Measurements from ENCODE around the gene TOMM6.
"Not testable (repeated sequence)": the region's sequence is repeated elsewhere in the genome, so short reads cannot be mapped to it uniquely, and the experiment has no call there.

Gene TOMM6

DNA sequence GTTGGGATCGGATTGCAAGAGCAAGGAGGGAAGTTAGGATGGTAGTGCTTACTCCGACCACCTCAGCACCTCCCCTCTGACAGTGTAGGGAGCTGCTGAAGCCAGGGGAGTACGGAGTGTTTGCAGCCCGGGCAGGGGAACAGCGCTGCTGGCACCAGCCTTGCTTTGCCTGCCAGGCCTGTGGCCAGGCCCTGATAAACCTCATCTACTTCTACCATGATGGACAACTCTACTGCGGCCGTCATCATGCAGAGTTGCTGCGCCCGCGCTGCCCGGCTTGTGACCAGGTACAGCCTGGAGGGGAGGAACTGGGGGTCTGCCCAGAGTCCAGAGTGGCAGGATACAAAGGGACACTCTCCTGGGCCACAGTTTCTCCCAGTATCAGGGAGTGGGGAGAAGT, 2.2 kb upstream of the TOMM6 start:
- DNase-seq (ENCODE audit: low read depth, low spot score) = no peak

DNA sequence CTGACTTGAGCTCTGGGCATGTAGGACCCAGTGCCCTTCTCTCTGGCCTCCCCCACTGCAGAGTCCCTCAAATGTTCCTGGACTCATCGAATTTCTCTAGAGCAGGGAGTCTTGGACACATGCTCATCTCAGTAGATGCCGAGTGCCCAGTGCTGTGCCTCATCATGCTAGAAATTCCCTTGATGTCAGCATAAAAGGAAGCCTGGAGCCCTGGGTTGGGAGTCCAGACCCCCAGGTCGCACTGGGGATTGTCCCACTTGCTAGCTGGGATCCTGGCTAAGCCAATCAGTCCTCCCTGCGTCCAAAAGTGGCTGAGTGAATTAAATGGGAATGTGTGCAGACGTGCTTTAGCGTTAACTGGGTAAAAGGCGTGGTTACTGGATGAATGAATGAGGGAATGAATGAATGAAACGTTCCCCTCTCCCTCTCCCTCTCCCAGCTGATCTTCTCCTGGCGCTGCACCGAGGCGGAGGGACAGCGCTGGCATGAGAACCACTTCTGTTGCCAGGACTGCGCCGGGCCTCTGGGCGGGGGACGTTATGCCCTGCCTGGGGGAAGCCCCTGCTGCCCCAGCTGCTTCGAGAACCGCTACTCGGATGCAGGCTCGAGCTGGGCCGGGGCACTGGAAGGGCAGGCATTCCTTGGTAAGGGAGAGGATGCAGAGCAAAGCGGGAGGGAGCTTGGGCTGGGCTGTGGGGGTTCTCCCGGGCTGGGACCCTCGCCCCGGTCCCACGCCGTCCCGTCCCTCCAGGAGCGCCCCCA, 1.6 kb upstream of the TOMM6 start:
- DNase-seq (ENCODE audit: low read depth, low spot score) = no peak

DNA sequence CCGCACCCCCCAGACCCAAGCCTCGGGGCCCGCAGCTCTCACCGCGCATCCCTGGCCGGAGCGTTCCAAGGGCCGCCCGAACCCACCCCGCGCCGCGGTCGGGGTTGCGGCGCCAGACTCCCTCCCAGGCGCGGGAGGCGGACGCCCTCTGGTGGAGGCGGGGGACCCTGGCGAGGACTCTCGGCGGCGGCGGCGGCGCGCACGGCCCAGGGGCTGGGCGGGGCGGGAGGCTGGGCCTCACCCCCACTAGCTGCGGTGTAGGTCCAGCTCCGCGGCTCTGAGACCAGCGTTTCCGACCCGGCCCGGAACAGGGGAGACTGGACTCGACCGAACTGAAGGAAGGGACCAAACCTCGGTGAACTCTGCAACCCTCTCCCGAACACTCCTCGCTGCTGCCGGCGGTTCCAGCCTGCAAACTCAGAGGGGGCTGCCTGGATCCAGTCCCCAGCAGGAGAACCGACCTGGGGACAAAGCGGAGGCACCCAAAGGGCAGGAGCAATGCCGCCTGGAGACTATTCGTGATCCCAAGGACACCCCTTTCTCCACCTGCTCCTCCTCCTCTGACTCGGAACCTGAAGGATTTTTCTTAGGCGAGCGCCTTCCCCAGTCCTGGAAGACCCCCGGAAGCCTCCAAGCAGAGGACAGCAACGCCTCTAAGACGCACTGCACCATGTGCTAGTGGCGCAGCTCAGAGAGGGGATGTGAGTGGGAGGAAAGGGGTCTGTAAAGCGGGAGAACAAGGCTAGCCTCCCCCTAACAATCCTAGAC, 859 bp upstream of the TOMM6 start:
- no peak for DNase-seq (ENCODE audit: low read depth, low spot score)

DNA sequence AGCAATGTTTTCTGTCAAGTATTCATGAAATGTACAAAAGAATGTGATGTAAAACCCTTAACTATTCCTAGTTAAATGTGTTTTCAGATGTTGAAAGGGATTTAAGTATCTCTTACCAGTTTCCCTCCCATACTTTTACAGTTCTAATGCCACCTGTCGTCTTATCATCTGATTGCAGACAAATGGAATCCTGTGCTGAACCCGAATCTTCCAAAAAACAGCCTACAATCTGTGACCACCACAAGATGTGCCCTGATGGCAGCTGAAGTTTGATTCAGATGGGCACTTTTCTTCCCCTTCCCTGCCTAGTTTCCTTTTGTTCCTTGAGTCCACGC, 1.9 kb downstream of the TOMM6 start:
- no peak for DNase-seq (ENCODE audit: low read depth, low spot score)

DNA sequence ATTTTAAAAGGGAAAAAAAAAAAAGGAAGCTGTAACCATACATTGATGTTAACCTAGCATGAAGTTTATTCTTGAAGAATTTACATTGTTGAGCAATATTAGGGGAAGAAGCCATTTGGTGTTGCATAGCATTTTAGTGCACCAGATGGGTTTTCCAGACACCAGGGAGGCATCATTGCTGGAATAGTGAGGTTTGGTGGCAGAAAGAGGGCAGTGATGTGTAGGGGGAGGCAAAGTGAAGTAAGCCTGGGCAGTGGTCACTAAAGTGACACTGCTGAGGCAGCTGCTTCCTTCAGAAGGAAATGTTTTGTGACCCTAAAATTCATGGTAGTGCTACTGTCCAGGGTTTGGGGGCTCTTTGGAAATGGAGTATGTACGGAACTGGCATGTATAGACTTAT, 2.6 kb downstream of the TOMM6 start:
- no peak for DNase-seq (ENCODE audit: low read depth, low spot score)

DNA sequence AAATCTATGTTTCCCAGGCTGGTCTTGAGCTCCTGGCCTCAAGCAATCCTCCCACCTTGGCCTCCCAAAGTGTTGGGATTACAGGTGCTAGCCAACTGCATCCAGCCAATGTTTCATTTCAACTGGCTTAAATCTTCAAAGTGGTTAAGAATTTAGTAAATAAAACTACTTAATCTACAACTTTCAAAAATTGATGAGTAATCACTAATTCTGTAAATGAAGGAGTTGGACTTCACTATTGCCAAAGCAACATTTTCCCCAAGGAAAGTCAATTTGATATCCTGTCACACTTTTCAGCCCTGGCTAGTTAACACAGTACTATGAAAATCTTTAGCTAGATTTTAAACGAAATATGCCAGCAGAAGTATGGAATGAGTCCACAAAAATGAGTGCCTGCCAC, 3.8 kb downstream of the TOMM6 start:
- DNase-seq (ENCODE audit: low read depth, low spot score) = no peak

DNA sequence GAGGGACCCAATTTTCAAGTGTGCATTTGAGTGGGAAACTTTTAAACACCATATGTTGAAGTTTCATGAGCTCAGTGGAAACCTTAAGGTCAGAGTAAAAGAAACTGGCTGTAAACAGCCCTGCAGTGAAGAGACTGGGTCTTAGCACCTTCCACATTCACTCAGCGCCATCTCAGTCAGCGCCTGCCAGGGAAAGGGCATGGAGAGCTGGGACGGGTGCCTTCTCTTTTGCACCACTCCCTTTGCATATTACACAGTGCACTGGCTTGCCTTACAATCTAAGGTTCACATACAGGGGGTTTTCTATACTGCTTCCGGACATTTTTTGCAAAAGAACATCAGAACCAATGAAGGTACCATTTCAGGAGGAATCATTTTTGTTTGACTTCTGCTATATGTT, 4.5 kb downstream of the TOMM6 start:
- DNase-seq (ENCODE audit: low read depth, low spot score) = no peak

DNA sequence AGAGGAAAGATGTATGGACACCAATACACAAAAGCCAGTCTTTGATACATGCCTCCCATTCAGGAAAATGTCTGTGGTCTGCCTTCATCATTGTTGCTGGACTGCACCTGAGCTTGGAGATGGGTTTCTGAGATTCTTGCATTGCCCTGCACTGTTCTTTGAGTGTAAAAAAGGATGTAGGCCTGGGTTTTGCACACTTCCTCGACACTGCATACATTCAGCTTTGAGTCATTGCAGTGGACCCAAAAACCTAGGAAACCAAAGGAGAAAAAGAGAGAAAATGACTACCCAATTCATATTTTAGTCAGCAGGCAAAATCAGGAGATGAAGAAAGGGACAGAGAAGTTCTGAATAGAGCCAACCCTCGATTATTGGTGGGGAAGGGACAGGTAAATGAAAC, 9.0 kb downstream of the TOMM6 start:
- DNase-seq (ENCODE audit: low read depth, low spot score) = no peak

DNA sequence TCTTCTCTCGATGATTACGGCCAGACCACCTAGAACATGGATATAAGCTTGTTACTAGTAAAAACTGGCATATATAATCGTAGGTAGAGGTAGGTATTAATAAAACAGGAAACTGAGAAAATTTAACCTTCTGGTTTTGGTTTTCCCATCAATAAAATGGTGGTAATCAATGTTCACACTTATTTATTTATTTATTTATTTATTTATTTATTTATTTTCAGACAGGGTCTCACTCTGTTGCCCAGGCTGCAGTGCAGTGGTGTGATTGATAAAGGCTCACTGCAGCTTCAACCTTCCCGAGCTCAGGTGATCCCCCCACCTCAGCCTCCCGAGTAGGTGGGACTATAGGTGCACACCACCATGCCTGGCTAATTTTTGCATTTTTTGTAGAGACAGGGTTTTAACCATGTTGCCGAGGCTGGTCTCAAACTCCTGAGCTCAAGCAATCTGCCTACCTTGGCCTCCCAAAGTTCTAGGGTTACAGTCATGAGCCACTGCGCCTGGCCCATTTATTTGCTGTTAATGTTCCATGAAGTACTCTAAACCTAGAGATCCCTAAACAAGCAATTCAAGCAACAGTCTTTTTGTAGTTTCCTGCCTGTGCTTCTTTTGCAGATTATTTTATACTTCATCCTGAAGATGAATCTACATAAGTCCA, 11.5 kb downstream of the TOMM6 start:
- no peak for DNase-seq (ENCODE audit: low read depth, low spot score)

DNA sequence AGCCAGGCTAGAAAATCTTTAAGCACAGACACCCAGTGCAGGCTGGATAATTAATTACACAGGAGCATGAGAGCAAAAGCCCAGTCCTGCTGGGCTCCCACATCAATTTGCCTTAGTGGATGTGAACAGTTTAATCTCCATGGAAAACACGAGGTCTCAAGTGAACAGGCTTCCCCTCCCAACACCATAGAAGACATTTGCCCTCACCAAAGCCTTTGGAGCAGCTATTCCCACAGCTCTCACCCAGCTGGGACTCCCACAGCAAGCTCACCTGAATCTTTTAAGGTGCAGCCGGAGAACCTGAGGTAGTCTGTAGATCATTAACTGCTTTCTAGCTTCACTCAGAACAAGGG, 12.0 kb downstream of the TOMM6 start:
- no peak for DNase-seq (ENCODE audit: low read depth, low spot score)

DNA sequence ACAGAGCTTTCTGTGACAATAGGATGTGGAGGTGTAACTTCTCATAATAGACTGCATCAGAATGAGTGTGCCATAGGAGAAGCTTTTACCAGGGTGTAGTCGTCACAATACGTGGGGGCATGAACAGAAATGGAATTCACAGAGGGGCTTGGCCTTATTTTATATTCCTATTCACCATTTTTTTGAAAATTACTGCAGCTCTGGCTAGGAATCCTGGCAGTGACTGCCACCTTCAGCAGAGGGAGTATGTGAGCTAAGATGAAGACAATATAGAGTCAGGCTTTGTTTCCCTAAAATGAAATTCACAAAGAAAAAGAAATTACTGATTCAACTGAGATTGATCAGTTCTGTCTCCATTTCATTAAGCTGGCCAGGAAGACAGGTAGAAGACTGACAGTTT, 13.9 kb downstream of the TOMM6 start:
- no peak for DNase-seq (ENCODE audit: low read depth, low spot score)

DNA sequence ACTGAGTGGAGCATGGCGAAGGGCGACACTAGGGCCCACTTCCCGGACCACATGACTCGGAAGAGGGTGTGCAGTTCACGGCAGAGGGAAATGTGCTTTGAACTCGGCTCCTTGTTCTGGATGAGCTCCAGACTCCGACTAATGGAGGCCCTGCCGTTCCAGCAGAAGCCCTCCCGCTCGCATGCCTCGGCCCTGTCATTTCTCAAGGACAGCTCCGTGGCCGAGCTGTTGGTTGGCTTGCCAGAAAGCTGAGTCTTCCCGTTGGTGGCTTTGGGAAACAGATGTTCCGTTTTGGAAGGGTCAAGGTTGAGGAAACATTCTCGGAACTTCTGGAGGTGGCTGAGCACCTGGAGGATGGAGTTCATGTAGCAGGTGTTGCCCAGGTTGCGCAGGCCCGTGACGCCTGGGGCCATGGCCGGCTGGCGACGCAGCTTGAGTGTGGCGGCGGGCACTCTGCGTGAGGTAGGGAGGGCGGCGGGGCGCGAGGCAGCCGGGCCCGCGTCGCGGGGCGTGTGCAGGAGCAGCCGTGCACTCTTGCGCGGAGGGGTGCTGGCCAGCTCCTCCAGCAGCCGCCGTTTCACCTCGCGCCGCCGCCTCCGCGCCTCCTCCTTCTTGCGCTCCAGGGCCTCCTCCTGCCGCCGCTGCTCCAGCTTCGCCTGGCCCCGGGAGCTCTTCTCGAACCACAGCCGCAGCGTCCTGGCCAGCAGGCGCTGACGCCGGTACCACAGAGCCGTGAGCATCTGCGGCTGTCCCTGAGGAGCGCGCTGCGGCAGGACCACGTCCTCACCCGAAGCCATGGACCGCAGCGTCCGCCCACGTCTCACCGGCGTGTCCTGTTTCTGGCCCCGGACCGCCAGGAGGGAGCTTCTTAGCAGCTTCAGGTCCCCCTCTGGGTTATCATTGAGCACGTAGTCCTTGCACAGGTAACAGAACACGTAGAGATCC, 18.6 kb downstream of the TOMM6 start:
- no peak for DNase-seq (ENCODE audit: low read depth, low spot score)

DNA sequence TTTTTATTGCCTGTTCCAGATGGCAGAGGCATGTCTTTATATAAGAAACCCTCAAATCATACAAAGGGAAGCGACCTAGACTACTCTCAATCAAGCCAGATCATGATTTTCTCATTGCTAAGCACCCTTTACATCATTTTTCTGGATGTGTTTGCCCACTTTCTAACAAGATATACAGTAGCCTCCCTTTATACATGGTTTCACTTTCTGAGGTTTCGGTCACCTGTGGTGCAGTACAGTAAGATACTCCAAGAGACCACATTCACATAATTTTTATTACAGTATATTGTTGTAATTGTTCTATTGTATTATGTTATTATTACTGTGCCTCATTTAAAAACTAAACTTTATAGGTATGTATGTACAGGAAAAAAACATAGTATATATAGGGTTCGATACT, 23.6 kb downstream of the TOMM6 start:
- no peak for DNase-seq (ENCODE audit: low read depth, low spot score)

DNA sequence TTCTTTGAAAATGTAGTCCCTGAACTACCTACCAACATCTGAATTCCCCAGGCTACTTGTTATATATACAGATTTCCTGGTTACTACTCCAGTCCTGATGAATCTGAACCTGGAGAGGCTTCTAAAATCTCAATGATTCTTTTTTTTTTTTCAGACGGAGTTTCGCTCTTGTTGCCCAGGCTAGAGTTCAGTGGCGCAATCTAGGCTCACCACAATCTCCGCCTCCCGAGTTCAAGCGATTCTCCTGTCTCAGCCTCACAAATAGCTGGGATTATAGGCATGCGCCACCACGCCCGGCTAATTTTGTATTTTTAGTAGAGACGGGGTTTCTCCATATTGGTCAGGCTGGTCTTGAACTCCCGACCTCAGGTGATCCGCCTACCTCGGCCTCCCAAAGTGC, 24.5 kb downstream of the TOMM6 start:
- not testable (repeated sequence) for DNase-seq (ENCODE audit: low read depth, low spot score)

DNA sequence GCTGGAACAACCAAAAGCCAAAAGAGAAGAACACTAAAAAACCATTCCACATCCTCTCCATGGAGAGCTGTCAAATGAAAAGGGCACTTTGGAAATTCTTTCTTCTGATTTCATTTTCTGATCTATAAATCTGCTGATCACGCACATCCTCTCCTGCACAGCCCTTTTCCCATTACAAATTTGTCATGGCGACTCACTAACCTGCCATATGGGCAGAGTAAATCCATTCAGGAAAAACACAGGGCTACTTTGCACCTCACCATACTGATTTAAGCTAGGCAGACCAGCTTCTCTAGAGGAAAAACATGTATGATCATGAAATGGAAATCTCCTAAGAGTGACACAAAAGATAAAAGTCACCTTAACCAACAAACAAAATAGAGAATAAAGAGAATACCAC, 26.0 kb downstream of the TOMM6 start:
- no peak for DNase-seq (ENCODE audit: low read depth, low spot score)

DNA sequence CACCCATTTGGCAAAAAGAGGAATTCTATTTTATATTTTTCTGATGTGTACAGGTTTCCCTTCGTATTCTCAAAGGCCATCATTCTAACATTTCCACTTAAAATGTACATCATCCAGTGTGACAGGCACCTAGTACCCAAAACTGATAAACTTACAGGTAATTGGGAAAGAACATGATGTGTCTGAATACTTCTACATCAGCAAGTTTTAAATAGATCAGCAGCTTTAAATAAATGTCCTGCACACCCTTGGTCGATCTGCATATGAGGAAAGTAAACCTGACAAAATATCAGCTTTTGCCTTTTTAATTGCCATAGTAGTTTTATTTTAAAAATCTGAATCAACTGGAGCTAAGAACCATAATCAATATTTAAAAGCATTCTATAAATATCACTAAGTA, 26.5 kb downstream of the TOMM6 start:
- DNase-seq (ENCODE audit: low read depth, low spot score) = no peak

DNA sequence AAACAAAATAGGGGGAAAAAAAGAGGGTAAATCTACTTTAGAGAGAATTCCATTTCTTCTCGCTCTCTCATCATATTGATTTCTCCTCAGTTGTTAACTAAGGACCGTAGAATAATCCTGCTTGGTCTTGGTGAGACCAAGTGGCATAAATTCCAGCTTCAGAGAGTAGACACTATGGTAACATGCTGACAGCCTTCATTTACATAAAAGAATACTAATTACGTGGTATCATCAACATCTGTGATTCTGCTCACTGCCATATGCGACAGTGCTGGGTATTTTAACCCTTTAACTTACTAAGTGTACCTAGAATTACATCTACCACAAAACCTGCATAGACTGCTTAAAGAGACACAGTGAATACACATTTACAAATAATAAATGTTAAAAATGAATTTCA, 27.1 kb downstream of the TOMM6 start:
- no peak for DNase-seq (ENCODE audit: low read depth, low spot score)

DNA sequence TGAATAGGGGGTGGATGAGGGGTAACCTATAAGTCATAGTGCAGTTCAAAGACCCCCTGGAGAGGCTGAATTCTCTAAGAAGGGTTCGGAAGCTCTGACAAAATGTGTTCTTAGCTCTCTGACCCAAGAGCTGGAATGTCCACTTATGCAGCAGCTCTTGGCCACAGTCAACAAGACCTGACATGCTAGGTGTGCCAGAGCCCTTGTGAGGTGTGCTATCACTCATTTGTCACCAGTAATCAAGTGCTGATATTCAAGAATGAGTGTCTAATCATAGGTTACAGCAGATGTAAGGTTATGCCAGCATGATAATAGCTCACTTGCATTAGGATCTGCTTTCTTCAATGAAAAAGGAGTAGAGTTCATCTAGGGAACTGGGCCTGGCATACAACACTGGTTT, 28.1 kb downstream of the TOMM6 start:
- DNase-seq (ENCODE audit: low read depth, low spot score) = no peak

DNA sequence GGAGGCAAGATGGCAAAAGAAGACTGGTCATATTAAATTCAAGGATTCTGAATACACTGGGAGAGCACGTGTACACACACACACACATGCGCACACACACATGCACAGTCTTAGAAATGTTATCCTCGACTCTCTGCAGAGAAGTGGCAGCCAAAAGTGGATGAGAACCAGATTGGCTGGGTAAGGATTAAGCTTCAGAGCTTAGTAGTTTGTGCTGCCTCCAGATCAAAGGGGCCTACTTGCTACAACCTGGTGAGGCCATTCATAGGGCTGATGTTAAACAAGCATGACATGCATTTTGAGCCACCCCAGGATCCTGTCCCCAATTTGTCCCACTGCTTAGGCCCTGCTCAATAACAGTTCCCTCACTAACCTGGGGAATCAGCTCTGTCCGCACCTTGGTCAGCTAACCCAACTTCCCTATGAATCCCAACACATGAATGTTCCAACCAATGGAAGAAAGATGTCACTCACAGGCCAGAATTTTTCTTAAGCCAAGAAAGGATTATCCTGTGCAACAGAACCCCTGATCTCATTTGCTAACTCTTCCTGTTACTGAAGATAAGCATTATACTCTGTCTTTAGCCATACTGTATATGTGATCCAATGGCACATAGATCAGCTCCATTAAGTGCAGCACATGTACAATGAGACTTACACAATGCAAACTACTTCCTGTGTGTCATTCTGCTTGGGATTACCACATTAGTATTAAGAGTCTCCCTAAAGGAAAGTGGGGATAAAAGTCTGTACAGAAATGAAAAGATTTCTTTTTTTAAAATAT, 31.0 kb downstream of the TOMM6 start:
- DNase-seq (ENCODE audit: low read depth, low spot score) = no peak

DNA sequence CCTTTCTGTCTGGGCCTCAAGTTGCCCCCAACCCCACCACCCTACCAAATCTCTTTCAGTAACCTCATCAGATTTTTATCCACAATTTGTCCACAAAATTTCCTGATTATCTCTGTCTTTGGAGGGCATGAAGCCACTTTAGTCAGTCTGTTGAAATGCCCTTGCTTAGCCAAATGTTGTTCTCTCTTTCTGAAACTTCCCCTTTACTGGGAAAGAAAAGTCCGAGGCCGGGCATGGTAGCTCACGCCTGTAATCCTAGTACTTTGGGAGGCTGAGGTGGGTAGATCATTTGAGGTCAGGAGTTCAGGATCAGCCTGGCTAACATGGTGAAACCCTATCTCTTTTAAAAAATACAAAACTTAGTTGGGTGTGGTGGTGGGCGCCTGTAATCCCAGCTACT, 33.8 kb downstream of the TOMM6 start:
- DNase-seq (ENCODE audit: low read depth, low spot score) = no peak

DNA sequence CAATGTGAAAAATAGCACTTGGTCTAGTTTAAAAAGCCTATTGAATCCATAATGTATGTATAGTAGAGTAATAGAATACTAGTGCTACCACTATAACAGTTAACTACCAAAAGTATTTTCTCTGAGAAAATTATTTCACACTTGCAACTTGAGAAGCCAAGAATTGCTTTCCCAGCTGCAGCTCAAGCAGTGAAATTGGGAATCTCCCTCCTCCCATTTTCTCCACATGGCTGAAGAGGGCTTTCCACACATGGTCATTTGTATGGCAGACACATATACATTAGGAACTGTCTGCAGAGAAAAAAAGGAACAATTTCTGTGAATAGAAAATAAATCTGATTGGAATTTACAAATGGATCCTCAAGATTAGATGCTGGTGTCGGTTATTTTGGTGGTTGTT, 34.5 kb downstream of the TOMM6 start:
- no peak for DNase-seq (ENCODE audit: low read depth, low spot score)

All from iPS DF 19.7 (cell line).